Activated CD4-positive, alpha-beta T cell treated with anti-CD3 and anti-CD28 coated beads for 1 hour (primary cell): ENCODE data around the gene PARN.
A peak's percentile ranks its signal among the peaks of the same experiment; 100 is the strongest.
"Not testable (repeated sequence)": the region's sequence is repeated elsewhere in the genome, so short reads cannot be mapped to it uniquely, and the experiment has no call there.

Source experiments
- DNase-seq: peaks from one replicate; pipeline ENCODE4 v3.0.0-alpha.2; 2020

The PARN gene, protein sequence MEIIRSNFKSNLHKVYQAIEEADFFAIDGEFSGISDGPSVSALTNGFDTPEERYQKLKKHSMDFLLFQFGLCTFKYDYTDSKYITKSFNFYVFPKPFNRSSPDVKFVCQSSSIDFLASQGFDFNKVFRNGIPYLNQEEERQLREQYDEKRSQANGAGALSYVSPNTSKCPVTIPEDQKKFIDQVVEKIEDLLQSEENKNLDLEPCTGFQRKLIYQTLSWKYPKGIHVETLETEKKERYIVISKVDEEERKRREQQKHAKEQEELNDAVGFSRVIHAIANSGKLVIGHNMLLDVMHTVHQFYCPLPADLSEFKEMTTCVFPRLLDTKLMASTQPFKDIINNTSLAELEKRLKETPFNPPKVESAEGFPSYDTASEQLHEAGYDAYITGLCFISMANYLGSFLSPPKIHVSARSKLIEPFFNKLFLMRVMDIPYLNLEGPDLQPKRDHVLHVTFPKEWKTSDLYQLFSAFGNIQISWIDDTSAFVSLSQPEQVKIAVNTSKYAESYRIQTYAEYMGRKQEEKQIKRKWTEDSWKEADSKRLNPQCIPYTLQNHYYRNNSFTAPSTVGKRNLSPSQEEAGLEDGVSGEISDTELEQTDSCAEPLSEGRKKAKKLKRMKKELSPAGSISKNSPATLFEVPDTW

GRCh38 chr16:14629919-14630619 lies at the start of gene PARN:
Gene PARN, minus strand, starts transcription at chr16:14630260. Its CDS starts 135 bp downstream, at chr16:14630125.
- peak; percentile 96 for DNase-seq

- DNase-seq, result no peak
These were observed 48.9 kb upstream of the PARN start for GRCh38 chr16:14678748-14679497.

GRCh38 chr16:14677627-14678026 lies 47.6 kb upstream of the PARN start:
- no peak for DNase-seq

GRCh38 chr16:14676633-14677032 lies 46.6 kb upstream of the PARN start:
- DNase-seq, result no peak

DNA sequence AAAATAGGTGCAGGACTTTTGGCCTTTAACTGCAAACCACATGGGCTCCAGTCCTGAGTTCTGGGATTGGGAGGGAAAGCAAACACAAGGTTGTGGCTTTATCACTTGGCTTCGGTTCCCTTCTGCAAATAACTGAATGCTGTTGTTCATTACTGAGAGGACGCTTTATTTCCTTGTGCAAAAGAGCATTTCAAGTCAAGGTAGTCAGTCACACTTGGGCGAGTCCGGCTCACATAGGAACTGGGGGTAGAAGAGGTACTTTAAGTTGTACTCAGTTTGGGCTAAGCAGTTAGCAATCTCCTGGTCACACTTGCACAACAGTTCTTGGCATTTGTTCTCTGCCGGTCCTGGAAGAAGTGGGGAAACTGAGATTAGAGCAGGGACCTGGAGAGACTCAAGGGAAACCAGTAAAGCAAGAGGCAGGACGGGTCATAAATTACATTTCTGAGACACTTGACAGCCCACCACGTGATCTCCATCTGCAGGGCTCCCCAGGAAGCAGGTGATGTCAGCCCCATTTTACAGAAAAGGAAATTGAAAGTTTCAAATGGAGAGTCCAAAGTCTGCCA lies 42.4 kb upstream of the PARN start:
- DNase-seq, result no peak

GRCh38 chr16:14669776-14670175 lies 39.7 kb upstream of the PARN start:
- DNase-seq, result no peak

- DNase-seq, result no peak
These were observed 38.6 kb upstream of the PARN start for GRCh38 chr16:14668556-14669223.

GRCh38 chr16:14667347-14668266 lies 37.5 kb upstream of the PARN start:
- no peak for DNase-seq

DNA sequence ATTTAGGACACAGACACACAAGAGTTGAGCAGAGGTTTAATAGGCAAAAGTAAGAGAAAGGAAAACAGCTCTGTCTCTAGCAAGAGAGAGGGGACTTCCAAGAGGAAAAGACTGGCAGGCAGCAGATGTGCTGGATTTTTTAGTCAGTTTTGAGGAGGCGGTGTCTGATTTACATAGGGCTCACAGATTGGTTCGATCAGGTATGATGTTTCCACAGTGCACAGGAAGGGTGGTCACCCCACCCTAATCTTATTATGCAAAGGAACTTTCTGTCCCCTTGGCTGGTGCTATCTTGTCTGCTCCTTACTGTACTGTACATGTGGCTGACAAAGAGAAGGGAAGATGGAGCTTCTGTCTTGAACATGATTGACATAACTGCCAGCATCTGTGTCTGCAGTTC lies 28.0 kb upstream of the PARN start:
- DNase-seq, result no peak

DNA sequence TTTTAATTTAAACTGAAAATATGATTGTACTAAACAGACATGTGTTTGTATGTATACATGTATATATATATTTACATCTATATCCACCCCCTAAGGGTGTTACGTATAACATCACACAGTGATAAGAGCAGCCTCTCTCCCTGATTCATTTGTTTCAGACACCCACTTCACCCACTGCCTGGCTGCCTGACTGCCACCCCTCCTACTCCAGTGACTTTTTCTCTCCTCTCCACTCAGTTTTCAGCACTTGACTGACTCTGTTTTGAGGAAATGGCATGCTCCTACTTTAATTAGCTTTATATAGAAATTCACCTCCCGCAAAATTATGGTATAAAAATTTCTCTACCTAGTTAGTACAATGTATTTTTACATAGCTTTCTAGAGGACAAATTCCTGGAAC lies 22.7 kb upstream of the PARN start:
- DNase-seq, result no peak

DNA sequence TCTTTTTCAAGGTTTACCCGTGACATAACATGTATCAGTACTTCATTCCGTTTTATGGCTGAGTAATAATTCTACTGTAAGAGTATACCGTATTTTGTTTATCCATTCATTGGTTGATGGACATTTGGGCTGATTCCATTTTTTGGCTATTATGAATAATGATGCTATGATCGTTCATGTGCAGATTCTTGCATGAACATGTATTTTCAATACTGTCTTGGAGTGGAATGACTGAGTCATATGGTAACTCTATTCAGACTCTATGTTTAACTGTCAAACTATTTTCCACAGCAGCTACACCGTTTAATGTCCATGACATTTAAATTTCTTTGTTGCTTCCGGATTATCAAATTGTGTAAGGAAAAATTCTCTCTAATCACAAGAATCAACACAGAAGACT lies 20.6 kb upstream of the PARN start:
- DNase-seq, result no peak

DNA sequence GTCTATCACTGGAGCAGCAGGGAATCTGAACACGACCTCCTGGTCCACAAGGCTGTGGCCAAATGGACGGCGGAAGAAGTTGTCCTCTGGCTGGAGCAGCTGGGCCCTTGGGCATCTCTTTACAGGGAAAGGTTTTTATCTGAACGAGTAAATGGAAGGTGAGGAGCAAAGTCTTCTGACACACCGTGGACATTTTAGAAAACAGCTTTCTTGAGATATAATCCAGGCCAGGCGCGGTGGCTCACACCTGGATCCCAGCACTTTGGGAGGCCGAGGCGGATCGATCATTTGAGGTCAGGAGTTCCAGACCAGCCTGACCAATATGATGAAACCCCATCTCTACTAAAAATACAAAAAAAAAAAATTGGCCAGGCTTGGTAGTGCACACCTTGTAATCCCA lies 19.8 kb upstream of the PARN start:
- DNase-seq, result no peak

- DNase-seq, result no peak
These were observed 11.9 kb upstream of the PARN start for GRCh38 chr16:14641926-14642325.

DNA sequence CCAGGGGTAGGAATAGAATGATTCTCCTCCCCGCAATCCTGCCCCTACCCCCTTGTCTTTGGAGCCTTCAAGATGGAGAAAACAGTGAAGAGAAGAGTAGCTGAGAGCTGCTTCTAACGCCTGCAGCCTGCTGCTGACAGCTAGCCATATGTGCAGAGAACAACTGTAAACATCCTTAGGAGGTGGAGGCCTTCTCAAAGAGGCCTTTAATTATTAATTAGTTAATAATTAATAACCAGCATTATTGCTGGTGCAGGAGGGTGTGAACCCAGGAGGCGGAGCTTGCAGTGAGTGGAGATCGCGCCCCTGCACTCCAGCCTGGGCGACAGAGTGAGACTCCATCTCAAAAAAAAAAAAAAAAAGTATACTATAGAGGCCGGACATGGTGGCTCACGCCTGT lies 11.1 kb upstream of the PARN start:
- DNase-seq, result no peak

GRCh38 chr16:14640538-14640937 lies 10.5 kb upstream of the PARN start:
- no peak for DNase-seq

DNA sequence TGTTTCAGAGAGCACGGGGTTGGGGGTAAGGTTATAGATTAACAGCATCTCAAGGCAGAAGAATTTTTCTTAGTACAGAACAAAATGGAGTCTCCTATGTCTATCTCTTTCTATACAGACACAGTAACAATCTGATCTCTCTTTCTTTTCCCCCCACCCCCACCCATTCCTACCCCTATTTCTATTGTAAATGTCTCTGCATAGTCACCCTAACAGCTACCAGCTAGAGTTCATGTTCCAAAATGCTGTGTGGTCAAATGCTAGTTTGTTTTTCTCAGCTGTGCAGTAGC lies 6.8 kb upstream of the PARN start:
- not testable (repeated sequence) for DNase-seq

DNA sequence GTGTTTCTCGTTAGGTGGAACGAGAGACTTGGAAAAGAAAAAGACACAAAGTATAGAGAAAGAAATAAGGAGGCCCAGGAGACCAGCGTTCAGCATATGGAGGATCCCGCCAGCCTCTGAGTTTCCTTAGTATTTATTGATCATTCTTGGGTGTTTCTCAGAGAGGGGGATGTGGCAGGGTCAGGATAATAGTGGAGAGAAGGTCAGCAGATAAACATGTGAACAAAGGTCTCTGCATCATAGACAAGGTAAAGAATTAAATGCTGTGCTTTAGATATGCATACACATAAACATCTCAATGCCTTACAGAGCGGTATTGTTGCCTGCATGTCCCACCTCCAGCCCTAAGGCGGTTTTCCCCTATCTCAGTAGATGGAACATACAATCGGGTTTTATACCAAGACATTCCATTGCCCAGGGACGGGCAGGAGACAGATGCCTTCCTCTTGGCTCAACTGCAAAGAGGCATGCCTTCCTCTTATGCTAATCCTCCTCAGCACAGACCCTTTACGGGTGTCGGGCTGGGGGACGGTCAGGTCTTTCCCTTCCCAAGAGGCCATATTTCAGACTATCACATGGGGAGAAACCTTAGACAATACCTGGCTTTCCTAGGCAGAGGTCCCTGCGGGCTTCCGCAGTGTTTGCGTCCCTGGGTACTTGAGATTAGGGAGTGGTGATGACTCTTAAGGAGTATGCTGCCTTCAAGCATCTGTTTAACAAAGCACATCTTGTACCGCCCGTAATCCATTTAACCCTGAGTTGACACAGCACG lies 6.3 kb upstream of the PARN start:
- not testable (repeated sequence) for DNase-seq

DNA sequence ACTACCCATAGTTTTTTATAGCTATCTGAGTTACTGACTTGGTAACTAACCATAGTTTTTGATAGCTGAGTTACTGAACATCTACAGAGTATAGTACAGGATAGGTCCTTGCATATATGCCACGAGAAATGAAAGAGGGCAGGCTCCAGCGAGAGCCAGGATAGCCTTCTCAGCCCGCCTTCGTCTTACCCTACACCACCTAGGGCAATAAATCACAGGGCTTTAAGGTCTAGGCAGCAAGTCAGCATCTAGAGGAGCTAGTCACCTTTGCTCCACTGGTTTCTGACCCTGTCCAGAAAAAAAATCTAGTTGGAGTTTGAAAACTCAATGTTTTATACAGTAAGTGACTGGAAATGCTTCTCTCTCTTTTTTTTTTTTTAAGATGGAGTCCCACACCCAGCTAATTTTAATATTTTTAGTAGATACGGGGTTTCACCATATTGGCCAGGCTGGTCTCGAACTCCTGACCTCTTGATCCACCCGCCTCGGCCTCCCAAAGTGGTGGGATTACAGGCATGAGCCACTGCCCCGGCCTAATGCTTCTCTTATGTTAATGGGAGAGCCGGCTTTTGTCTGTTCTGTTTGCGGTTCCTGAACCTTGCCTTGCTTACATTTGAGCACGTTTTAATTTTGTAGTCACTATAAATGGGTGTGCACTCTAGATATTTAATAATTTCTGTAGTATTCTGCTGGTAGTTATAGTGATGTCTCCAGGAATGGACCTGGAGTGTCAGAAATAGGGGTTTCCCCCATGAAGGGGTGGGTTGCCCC lies 5.5 kb upstream of the PARN start:
- no peak for DNase-seq

DNA sequence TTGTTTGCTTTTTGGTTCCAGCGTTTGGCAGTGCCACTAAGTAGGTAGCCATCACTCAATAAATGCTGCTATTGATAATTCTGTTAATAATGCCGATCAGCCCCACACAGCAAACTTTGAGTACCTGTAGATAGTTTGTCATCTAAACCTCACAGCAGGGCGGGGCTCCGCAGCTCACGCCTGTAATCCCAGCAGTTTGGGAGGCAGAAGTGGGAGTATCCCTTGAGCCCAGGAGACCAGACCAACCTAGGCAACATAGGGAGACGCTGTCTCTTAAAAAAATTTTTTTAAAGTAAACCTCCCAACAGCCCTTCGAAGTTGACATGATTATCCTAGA lies 4.3 kb upstream of the PARN start:
- no peak for DNase-seq
